CD14-positive monocyte (primary cell): Measurements from ENCODE around the gene SCN5A. TPM values are rescaled to one million over a fixed set of nuclear protein-coding genes. Genes with fewer than 3 reads are reported as not detected.

Experiments used
- DNase-seq, 3 donors: peaks; one replicate each; pipeline ENCODE4 v3.0.0-alpha.2; 2011 to 2022
- H2AFZ ChIP-seq: 2 replicates; pipeline ENCODE4 v1.6.0; 2012; ENCODE audit warnings: mild to moderate bottlenecking, low read depth, low read length, inconsistent platforms; ENCODE audit not compliant: insufficient read depth, poor library complexity, severe bottlenecking
- H3K27ac ChIP-seq, 2 donors: 1 replicate in 1 of 2; 2 replicates in 1 of 2; pipeline ENCODE4 v1.5.1; 2012 to 2013; ENCODE audit warnings: low read length in 2 of 2, control low read depth in 1 of 2, inconsistent platforms in 1 of 2, low read depth in 1 of 2, mild to moderate bottlenecking in 1 of 2
- H3K27me3 ChIP-seq, 2 donors: one replicate each; pipeline versions ENCODE4 v1.6.0 to v1.6.1; 2011 to 2013; ENCODE audit warnings: low read length in 2 of 2; ENCODE audit not compliant: control insufficient read depth in 2 of 2, insufficient read depth in 2 of 2
- H3K36me3 ChIP-seq, 2 donors: replicated peaks in 1 of 2; 1 replicate in 1 of 2; 2 replicates in 1 of 2; pipeline versions ENCODE4 v1.5.1 to v1.6.1; 2012 to 2013; ENCODE audit warnings: low read length in 2 of 2, control low read depth in 1 of 2, inconsistent platforms in 1 of 2, mild to moderate bottlenecking in 1 of 2; ENCODE audit not compliant: insufficient read depth in 2 of 2, control insufficient read depth in 1 of 2
- H3K4me1 ChIP-seq, 2 donors: 1 replicate in 1 of 2; 2 replicates in 1 of 2; pipeline versions ENCODE4 v1.5.1 to v1.6.1; 2012 to 2013; ENCODE audit warnings: low read length in 2 of 2, control low read depth in 1 of 2, inconsistent platforms in 1 of 2, mild to moderate bottlenecking in 1 of 2, moderate library complexity in 1 of 2; ENCODE audit not compliant: insufficient read depth in 2 of 2, control insufficient read depth in 1 of 2
- H3K4me2 ChIP-seq: replicated peaks from 2 replicates; pipeline ENCODE3; 2012; ENCODE audit warnings: low read length, moderate library complexity, mild to moderate bottlenecking; ENCODE audit not compliant: poor library complexity, severe bottlenecking; ENCODE audit errors: extremely low read depth
- H3K4me3 ChIP-seq, 3 experiments: fragments of 200-600 bp in 1 of 3; sonication (generic) in 1 of 3; replicated peaks in 1 of 3; 1 replicate in 2 of 3; 2 replicates in 1 of 3; pipeline ENCODE4 v1.5.1; 2011 to 2013; ENCODE audit warnings: low read length in 3 of 3, mild to moderate bottlenecking in 3 of 3, control low read depth in 2 of 3, low read depth in 2 of 3, inconsistent platforms in 1 of 3, moderate library complexity in 1 of 3
- H3K79me2 ChIP-seq: 2 replicates; pipeline ENCODE4 v1.6.0; 2012; ENCODE audit warnings: mild to moderate bottlenecking, control low read depth, inconsistent platforms, low read length, moderate library complexity; ENCODE audit not compliant: insufficient read depth
- H3K9ac ChIP-seq: 2 replicates; pipeline ENCODE4 v1.6.0; 2017; ENCODE audit warnings: low read length, mild to moderate bottlenecking; ENCODE audit not compliant: insufficient read depth, poor library complexity, severe bottlenecking
- H3K9me3 ChIP-seq, 2 donors: replicated peaks in 1 of 2; 1 replicate in 1 of 2; 2 replicates in 1 of 2; pipeline versions ENCODE4 v1.5.1 to v1.6.1; 2012 to 2013; ENCODE audit warnings: low read length in 2 of 2, control low read depth in 1 of 2; ENCODE audit not compliant: control insufficient read depth in 1 of 2, insufficient read depth in 1 of 2
- H4K20me1 ChIP-seq: 2 replicates; pipeline ENCODE4 v1.6.0; 2012; ENCODE audit warnings: mild to moderate bottlenecking, low read length, control low read depth, moderate library complexity; ENCODE audit not compliant: insufficient read depth
- H3K27ac Mint-ChIP-seq, 7 donors: one replicate each; pipeline ENCODE4 v1.8.0; 2020; ENCODE audit warnings: mild to moderate bottlenecking in 7 of 7, mixed read lengths in 7 of 7, moderate library complexity in 6 of 7, inconsistent platforms in 2 of 7
- H3K27me3 Mint-ChIP-seq, 3 donors: one replicate each; pipeline ENCODE4 v1.8.0; 2021 to 2022; ENCODE audit warnings: low read depth in 3 of 3, mild to moderate bottlenecking in 3 of 3, mixed read lengths in 3 of 3, moderate library complexity in 3 of 3, inconsistent platforms in 1 of 3
- H3K36me3 Mint-ChIP-seq, 2 donors: one replicate each; pipeline ENCODE4 v1.8.0; 2020; ENCODE audit warnings: mixed read lengths in 2 of 2, inconsistent platforms in 1 of 2, mild to moderate bottlenecking in 1 of 2
- H3K4me1 Mint-ChIP-seq: one replicate; pipeline ENCODE4 v1.8.0; 2020; ENCODE audit warnings: mild to moderate bottlenecking, mixed read lengths
- H3K4me3 Mint-ChIP-seq, 2 donors: one replicate each; pipeline ENCODE4 v1.8.0; 2020; ENCODE audit warnings: mild to moderate bottlenecking in 2 of 2, mixed read lengths in 2 of 2, moderate library complexity in 1 of 2
- H3K9me3 Mint-ChIP-seq, 7 donors: one replicate each; pipeline ENCODE4 v1.8.0; 2020 to 2022; ENCODE audit warnings: mixed read lengths in 7 of 7, mild to moderate bottlenecking in 6 of 7, moderate library complexity in 6 of 7, inconsistent platforms in 2 of 7
- CTCF ChIP-seq: fragments of 200-600 bp; IDR thresholded peaks from one replicate; pipeline ENCODE4 v1.8.0; 2022; ENCODE audit warnings: antibody characterized with exemption, mild to moderate bottlenecking
- WGBS: methylation state at CpG from one replicate; pipeline ENCODE4 v1.1.5; 2013; ENCODE audit warnings: missing lambda C conversion rate; ENCODE audit not compliant: insufficient coverage; 5-methylcytosine and 5-hydroxymethylcytosine counted together
- intact Hi-C, 2 donors: fragments of 100-400 bp; cut with micrococcal nuclease; formaldehyde crosslinking; loops; one replicate each; pipeline versions ENCODE4 v1.15.0 to v1.15.1; 2023
- polyA plus RNA-seq, 3 donors: library from polyadenylated mRNA; depleted of rRNA in 1 of 3; unstranded in 2 of 3; stranded (reverse) in 1 of 3; fragments of 300-500 nt in 2 of 3; fragments of >200 nt in 1 of 3; fragmentation: Illumina TruSeq in 2 of 3; gene quantifications; 1 replicate in 2 of 3; 2 replicates in 1 of 3; pipeline ENCODE4 v1.2.3, GENCODE V29; 2012 to 2021

The SCN5A gene
- polyA plus RNA-seq, 3 donors = not detected

- H3K27me3 Mint-ChIP-seq = peaks cover 0 to 2% (median 0%) of the 10 kb centered on the region in 3 donors
- no peak overlapping the region for H3K27ac ChIP-seq
- DNase-seq = no peak
These were observed 129.8 kb downstream of the SCN5A start for GRCh38 chr3:38519651-38520050.

GRCh38 chr3:38519000-38519399 is 130.5 kb downstream of the SCN5A start:
- H3K9me3 ChIP-seq = no peaks in the 10 kb centered on the region
- no peaks in the 10 kb centered on the region for H3K4me1 ChIP-seq
- Mint-ChIP-seq H3K4me1 (peaks cover 4% of the 10 kb centered on the region), H3K27ac (no peak overlapping the region), H3K9me3 (no peaks in the 10 kb centered on the region), H3K4me3 (no peak overlapping the region), H3K36me3 (peaks cover 53 to 62% of the 10 kb centered on the region in 2 donors), H3K27me3 (peaks cover 0 to 2% (median 0%) of the 10 kb centered on the region in 3 donors)
- peaks cover 22 to 65% of the 10 kb centered on the region in 2 donors for H3K36me3 ChIP-seq
- no peak for DNase-seq
- H3K9ac ChIP-seq = no peak overlapping the region
- no peaks in the 10 kb centered on the region for H3K27me3 ChIP-seq
- H4K20me1 ChIP-seq = peaks cover 3% of the 10 kb centered on the region
- intact Hi-C loops = no loop called here
- H3K27ac ChIP-seq = no peak overlapping the region
- H3K4me2 ChIP-seq = no peak overlapping the region
- no peak for TF ChIP-seq CTCF
- H2AFZ ChIP-seq = no peak overlapping the region
- no peak overlapping the region for H3K4me3 ChIP-seq
- no CpG with 5 or more reads among the region's 1 CpG for WGBS
- H3K79me2 ChIP-seq = no peaks in the 10 kb centered on the region

More at GRCh38 chr3:38519651-38520050, 129.8 kb downstream of the SCN5A start:
- Histone ChIP-seq H3K79me2 (no peaks in the 10 kb centered on the region), H3K4me3 (no peak overlapping the region), H4K20me1 (peaks cover 3% of the 10 kb centered on the region), H2AFZ (no peak overlapping the region), H3K9ac (no peak overlapping the region), H3K27me3 (no peaks in the 10 kb centered on the region), H3K36me3 (peaks cover 26 to 67% of the 10 kb centered on the region in 2 donors), H3K4me2 (no peak overlapping the region), H3K9me3 (no peaks in the 10 kb centered on the region), H3K4me1 (no peaks in the 10 kb centered on the region)
- Mint-ChIP-seq H3K36me3 (peaks cover 56 to 64% of the 10 kb centered on the region in 2 donors), H3K9me3 (no peaks in the 10 kb centered on the region), H3K4me1 (peaks cover 4% of the 10 kb centered on the region), H3K4me3 (no peak overlapping the region), H3K27ac (no peak overlapping the region)
- intact Hi-C loops = loop anchor here (5.0 to 10.0 kb wide), 2 partner anchors 475 to 508 kb away; no protein-coding TSS in a partner anchor
- 52% methylated on average over 2 of the region's 5 CpGs for WGBS
- TF ChIP-seq CTCF = no peak
